AG09309 (cell line): ENCODE data around the gene RASSF6.

Experiments
- DNase-seq: peaks from one replicate; pipeline ENCODE4 v3.0.0-alpha.2; 2010; ENCODE audit warnings: low read depth
- H3K4me3 ChIP-seq: 2 replicates; pipeline ENCODE4 v1.5.1; 2011; ENCODE audit warnings: mild to moderate bottlenecking, low read depth, low read length, moderate library complexity; ENCODE audit not compliant: control insufficient read depth
- CTCF ChIP-seq: IDR thresholded peaks from 2 replicates; pipeline ENCODE4 v1.5.1; 2011; ENCODE audit warnings: mild to moderate bottlenecking, low read depth, low read length, inconsistent platforms; ENCODE audit not compliant: insufficient read depth, control insufficient read depth; ENCODE audit errors: missing control alignments

RASSF6 gene

GRCh38 chr4:73613130-73613529 lies 7.1 kb downstream of the RASSF6 start:
- DNase-seq, result no peak
- no peak for TF ChIP-seq CTCF
- no peak overlapping the region for H3K4me3 ChIP-seq

- TF ChIP-seq CTCF, result no peak
- H3K4me3 ChIP-seq, result no peak overlapping the region
- no peak for DNase-seq
These were observed 8.2 kb downstream of the RASSF6 start for GRCh38 chr4:73612032-73612431.

GRCh38 chr4:73609706-73610105 lies 10.5 kb downstream of the RASSF6 start:
- no peak overlapping the region for H3K4me3 ChIP-seq
- TF ChIP-seq CTCF, result no peak
- DNase-seq, result no peak

GRCh38 chr4:73608689-73609594 lies 11.3 kb downstream of the RASSF6 start:
- no peak for TF ChIP-seq CTCF
- H3K4me3 ChIP-seq, result no peak overlapping the region
- peak; percentile 24 for DNase-seq

DNA sequence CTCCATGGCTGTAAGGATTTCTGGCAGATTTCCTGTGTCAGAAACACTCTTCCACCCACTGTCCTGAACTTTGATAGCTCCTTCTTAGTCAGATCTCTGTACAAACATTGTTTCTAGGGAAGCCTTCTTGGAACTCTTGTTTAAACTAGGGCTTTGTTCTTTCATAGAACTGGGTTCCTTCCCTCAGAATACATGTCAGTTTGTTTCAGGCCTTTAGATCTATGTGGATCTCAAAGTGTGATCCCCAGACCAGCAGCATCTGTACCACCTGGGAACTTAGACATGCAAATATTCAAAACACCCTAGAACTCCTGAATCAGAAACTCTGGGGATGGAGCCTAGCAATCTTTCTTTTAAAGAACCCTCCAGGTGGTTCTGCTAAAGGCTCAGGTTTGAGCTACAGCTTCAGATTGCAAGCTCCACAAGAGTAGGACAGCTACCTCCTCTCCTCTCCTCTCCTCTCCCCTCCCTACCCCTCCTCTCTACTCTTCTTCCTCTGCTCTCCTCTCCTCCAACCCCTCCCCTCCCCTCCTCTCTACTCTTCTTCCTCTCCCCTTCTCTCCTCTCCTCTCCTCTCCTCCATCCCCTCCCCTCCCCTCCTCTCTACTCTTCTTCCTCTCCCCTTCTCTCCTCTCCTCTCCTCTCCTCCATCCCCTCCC lies 12.7 kb downstream of the RASSF6 start:
- TF ChIP-seq CTCF, result no peak
- DNase-seq, result no peak
- no peak overlapping the region for H3K4me3 ChIP-seq

GRCh38 chr4:73606465-73606974 lies 13.7 kb downstream of the RASSF6 start:
- H3K4me3 ChIP-seq, result no peak overlapping the region
- DNase-seq, result no peak
- no peak for TF ChIP-seq CTCF
